Measurements from ENCODE around the gene PIWIL1.

PIWIL1 gene

DNA sequence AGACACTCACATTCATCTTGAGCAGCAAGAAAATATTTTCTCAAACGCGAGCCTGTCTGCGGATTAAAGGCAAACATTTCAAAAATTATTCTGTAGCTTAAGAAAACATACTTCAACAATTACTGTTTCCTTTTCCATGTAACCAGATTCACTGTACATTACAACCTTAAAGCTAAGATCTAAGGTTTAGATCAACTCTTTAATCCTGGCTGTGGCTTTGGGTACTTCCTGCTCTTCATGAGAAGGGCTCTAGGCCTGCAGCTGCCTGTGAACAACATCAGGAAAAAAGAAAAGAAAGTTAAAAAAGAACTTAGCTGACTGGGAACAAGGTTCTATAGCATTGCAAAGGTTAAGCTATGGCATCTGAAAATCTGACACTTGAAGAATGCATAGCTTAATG is 21.4 kb upstream of the PIWIL1 start:
- TF ChIP-seq, protein P1, sequence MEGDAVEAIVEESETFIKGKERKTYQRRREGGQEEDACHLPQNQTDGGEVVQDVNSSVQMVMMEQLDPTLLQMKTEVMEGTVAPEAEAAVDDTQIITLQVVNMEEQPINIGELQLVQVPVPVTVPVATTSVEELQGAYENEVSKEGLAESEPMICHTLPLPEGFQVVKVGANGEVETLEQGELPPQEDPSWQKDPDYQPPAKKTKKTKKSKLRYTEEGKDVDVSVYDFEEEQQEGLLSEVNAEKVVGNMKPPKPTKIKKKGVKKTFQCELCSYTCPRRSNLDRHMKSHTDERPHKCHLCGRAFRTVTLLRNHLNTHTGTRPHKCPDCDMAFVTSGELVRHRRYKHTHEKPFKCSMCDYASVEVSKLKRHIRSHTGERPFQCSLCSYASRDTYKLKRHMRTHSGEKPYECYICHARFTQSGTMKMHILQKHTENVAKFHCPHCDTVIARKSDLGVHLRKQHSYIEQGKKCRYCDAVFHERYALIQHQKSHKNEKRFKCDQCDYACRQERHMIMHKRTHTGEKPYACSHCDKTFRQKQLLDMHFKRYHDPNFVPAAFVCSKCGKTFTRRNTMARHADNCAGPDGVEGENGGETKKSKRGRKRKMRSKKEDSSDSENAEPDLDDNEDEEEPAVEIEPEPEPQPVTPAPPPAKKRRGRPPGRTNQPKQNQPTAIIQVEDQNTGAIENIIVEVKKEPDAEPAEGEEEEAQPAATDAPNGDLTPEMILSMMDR (IDR thresholded peaks at IDR 0.05; ENCODE audit: borderline replicate concordance, control extremely low read depth, extremely low read depth, insufficient read depth, missing control alignments): no peak
- in situ Hi-C loops (cut with MboI; ENCODE audit: low sequenced_read_pairs, unreplicated experiment): no loop called here
- no peak for DNase-seq (ENCODE audit: low spot score)

DNA sequence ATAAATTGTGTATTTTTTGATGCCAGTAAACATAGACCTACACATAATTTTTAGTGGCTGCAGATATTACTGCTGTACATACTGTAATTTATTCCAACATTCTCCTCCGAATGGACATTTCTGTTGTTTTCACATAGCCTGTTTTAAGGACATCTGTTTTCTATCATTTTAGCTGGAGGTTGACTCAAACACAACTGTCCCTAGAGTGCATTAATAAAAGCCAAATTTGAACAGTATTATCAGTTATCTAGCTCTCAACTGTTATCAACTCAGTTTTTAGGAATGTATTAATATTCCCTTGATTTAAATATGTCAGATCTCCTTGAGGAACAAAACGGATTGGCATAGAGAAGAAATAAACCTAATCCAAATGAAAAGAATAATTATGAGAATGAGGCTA is 17.2 kb upstream of the PIWIL1 start:
- TF ChIP-seq, protein P1 (IDR thresholded peaks at IDR 0.05; ENCODE audit: borderline replicate concordance, control extremely low read depth, extremely low read depth, insufficient read depth, missing control alignments): no peak
- no peak for DNase-seq (ENCODE audit: low spot score)
- in situ Hi-C loops (cut with MboI; ENCODE audit: low sequenced_read_pairs, unreplicated experiment): no loop called here

DNA sequence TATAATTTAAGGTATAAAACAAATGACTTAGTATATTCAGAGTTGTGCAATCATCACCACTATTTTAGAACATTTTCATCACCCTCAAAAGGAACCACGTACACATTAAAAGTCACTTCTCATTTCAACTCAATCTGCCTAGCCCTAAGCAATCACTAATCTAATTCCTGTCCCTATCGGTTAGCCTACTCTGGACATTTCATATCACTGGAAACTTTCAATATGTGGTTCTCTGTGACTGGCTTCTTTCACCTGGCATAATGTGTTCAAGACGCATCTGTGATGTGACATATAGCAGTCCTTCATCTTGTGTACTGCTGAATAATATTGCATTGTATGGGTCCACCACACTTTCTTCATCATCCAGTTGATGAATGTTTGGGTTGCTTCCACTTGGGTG is 15.4 kb upstream of the PIWIL1 start:
- TF ChIP-seq, protein P1 (IDR thresholded peaks at IDR 0.05; ENCODE audit: borderline replicate concordance, control extremely low read depth, extremely low read depth, insufficient read depth, missing control alignments): no peak
- in situ Hi-C loops (cut with MboI; ENCODE audit: low sequenced_read_pairs, unreplicated experiment): no loop called here

DNA sequence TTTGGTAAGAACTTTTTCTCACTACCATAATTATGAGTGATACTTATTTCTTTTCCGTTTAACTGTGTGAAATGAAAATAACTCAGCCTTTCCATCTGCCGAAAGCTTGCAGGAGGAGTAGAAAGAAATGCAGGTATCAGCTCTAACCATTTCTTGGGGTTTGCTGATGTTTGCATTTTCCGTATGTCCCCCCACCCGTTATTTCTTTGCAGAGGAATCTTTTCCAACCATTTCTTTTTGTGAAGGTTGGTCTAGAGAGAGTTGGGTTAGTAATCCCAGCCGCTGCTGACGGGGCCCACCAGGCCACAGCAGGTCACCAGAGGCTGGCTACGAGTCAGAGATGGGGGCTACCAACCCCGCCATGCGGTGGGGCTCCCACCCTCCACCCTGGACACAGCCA is 7.0 kb upstream of the PIWIL1 start:
- TF ChIP-seq, protein P1 (IDR thresholded peaks at IDR 0.05; ENCODE audit: borderline replicate concordance, control extremely low read depth, extremely low read depth, insufficient read depth, missing control alignments): no peak
- in situ Hi-C loops (cut with MboI; ENCODE audit: low sequenced_read_pairs, unreplicated experiment): loop anchor here (10.0 kb wide), 1 partner anchor 286 kb away; no protein-coding TSS in a partner anchor
- DNase-seq (ENCODE audit: low spot score): no peak

More for the DNA sequence above, 15.4 kb upstream of the PIWIL1 start:
- no peak for DNase-seq (ENCODE audit: low spot score)

DNA sequence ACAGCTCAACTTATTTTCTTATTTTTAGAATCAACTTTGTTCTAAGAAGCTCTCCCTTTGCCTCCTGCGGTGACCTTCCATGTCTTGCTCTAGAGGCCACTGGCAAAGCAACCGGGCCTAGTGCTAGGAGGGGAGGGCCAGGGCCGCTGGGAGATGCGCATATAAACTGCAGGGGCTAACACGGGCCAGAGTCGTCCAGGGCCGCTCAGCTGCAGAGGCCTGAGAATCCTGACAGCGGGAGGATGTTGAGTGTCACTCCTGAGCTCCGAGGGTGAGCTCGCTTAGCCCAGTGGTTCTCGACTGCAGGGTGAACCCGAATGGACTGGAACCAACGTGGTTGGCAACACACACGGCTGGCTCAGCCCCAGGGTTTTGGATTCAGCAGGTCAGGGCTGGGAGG is 6.5 kb upstream of the PIWIL1 start:
- in situ Hi-C loops (cut with MboI; ENCODE audit: low sequenced_read_pairs, unreplicated experiment): loop anchor here (10.0 kb wide), 1 partner anchor 286 kb away; no protein-coding TSS in a partner anchor
- no peak for DNase-seq (ENCODE audit: low spot score)
- TF ChIP-seq, protein P1 (IDR thresholded peaks at IDR 0.05; ENCODE audit: borderline replicate concordance, control extremely low read depth, extremely low read depth, insufficient read depth, missing control alignments): no peak

DNA sequence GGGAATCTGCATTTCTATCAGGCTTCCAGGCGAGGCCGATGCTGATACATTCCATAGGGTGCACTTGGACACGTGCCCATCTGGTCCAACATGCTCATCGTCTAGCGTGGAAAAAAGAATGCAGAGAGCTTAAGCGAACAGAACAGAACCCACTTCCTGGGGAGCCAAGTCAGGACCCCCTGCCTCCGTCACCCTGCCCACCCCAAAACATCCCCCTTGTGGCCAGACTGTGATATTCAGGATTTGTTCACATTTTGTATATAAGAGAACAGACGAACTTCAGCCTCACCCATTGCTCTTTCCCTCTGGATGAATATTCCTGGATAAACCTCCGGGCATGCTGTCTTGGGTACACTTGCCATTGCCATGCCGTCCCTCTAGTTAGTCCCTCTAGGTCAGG is 4.3 kb upstream of the PIWIL1 start:
- TF ChIP-seq, protein P1 (IDR thresholded peaks at IDR 0.05; ENCODE audit: borderline replicate concordance, control extremely low read depth, extremely low read depth, insufficient read depth, missing control alignments): no peak
- no peak for DNase-seq (ENCODE audit: low spot score)
- in situ Hi-C loops (cut with MboI; ENCODE audit: low sequenced_read_pairs, unreplicated experiment): loop anchor here (10.0 kb wide), 1 partner anchor 289 kb away; no protein-coding TSS in a partner anchor
